Fibroblast of mammary gland (primary cell): ENCODE results near the gene MOB1B.

Experiments
- DNase-seq: peaks from one replicate; pipeline ENCODE4 v3.0.0-alpha.2; 2010; ENCODE audit warnings: low read depth
- H3K4me3 ChIP-seq: 2 replicates; pipeline ENCODE4 v1.5.1; 2011; ENCODE audit warnings: low read depth, mild to moderate bottlenecking, low read length, moderate library complexity; ENCODE audit not compliant: control insufficient read depth
- TF ChIP-seq, protein P1 (sequence below): conservative IDR thresholded peaks from 2 replicates; pipeline ENCODE4 v1.5.1; 2011; ENCODE audit warnings: low read depth, low read length, inconsistent platforms; ENCODE audit not compliant: control insufficient read depth, insufficient read depth

MOB1B gene

DNA sequence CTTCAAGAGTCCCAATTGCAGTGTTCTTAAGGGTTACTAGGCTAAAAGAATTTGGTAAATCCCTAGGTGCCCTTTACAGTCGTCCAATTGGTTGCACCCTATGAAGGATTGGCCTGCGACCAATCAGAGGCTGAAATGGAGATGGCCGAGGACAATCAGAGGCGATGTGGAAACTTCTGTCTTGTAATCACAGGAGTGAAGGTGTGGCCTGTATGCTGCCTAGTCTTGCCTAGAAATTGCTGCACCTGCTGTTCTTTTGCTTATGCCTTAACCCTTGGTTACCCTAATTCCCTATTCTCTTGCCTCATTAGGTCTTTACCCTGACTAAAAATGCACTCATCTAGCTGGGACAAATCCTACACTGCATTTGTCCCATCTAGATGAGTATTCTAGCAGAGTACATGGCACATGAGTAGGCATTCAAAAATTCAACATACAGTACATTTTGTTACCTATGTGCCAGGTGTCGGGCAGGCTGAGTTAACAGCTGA lies 90.3 kb downstream of the MOB1B start:
- TF ChIP-seq, protein P1, sequence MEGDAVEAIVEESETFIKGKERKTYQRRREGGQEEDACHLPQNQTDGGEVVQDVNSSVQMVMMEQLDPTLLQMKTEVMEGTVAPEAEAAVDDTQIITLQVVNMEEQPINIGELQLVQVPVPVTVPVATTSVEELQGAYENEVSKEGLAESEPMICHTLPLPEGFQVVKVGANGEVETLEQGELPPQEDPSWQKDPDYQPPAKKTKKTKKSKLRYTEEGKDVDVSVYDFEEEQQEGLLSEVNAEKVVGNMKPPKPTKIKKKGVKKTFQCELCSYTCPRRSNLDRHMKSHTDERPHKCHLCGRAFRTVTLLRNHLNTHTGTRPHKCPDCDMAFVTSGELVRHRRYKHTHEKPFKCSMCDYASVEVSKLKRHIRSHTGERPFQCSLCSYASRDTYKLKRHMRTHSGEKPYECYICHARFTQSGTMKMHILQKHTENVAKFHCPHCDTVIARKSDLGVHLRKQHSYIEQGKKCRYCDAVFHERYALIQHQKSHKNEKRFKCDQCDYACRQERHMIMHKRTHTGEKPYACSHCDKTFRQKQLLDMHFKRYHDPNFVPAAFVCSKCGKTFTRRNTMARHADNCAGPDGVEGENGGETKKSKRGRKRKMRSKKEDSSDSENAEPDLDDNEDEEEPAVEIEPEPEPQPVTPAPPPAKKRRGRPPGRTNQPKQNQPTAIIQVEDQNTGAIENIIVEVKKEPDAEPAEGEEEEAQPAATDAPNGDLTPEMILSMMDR: no peak
- DNase-seq: peak; percentile 22
- H3K4me3 ChIP-seq: peak overlapping the region; percentile 93

DNA sequence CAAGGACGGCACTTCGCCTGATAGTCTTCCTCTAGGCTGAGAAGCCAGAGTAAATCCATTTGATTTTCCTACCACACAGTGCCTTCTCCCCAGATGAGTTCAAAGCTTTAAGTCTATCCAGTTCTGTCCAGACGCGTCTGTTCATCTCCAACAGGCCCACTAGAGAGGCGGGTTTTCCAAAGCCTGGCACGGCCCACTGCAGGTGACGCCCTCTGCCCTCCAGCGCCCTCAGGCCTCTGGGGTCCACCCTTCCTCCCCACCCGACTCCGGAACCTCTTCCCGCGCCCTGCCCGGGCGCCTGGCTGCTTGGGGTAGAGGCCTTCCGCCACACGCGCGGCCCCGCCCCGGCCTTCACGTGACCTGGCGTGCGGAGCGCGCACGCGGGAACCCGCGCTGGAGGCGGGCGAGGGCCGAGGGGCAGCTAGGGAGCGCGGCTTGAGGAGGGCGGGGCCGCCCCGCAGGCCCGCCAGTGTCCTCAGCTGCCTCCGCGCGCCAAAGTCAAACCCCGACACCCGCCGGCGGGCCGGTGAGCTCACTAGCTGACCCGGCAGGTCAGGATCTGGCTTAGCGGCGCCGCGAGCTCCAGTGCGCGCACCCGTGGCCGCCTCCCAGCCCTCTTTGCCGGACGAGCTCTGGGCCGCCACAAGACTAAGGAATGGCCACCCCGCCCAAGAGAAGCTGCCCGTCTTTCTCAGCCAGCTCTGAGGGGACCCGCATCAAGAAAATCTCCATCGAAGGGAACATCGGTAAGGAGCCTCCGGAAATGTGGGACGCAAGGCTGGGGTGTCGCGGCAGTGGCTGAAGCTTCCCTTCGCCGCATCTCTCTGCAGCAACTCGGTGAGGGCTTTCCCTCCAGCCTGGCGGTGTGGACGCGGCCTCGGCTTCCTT lies 91.3 kb downstream of the MOB1B start, which contains the start of gene DCK:
Gene DCK (plus strand): TSS at position 469 of the 888 bp plus-strand sequence. CDS start 187 bp downstream, at position 656.
- TF ChIP-seq, protein P1: no peak
- DNase-seq: peak; percentile 87
- H3K4me3 ChIP-seq: peak within 1 kb of the TSS; percentile 93

DNA sequence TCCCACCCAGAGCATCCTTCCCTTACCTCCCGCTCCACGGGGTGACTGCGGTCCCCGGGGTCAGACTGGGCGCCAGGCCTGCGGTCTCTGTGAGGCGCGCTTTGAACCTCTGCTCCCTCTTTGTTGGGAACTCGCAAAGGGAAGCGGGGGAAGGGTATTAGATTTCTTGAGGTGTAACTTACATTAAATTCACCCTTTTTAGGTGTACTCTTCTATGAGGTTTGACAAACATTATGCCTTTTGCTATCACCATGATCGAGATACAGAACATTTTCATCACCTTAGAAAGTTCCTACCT lies 91.8 kb downstream of the MOB1B start:
- TF ChIP-seq, protein P1: no peak
- peak; percentile 17 for DNase-seq
- H3K4me3 ChIP-seq: peak overlapping the region; percentile 93

DNA sequence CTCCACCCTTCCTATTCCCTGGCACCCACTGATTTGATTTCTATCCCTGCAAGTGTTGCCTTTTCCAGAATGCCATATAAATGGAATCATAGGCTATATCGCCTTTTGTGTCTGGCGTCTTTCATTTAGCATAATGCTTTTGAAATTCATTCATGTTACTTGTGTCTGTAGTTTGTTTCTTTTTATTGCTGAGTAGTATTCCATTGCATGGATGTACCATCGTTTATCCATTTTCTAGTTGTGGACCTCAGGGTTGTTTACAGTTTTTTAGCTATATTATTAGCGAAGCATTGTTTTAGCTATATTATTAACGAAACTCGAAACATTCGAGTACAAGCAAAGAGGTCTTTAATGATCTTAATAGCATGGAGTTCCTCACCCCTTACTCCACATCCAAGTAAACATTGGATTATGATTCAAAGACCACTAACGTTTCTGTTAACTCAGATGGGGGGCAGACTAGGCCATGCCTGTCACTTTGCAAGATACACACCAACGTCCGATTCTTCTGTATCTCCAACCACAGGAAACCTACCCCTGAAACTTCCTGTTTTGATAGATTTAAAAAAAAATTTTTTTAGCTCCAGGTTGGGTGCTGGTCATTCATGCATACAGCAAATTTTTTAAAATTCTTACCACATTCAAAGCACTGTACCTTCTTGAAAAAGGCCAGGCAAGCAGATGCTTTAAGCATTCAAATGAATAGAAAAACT lies 92.4 kb downstream of the MOB1B start:
- peak overlapping the region; percentile 93 for H3K4me3 ChIP-seq
- TF ChIP-seq, protein P1: no peak
- DNase-seq: no peak

DNA sequence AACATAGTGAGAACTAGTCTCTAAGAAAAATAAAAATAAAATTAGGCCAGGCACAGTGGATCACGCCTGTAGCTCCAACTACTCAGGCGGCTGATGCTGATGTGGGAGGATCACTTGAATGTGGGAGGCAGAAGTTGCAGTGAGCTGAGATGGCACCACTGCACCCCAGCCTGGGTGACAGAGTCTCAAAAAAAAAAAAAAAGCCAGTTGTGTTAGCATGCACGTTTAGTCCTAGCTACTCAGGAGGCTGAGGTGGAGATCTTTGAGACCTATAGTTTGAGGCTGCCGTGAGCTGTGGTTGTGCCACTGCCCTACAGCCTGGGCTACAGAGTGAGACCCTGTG lies 93.8 kb downstream of the MOB1B start:
- DNase-seq: no peak

DNA sequence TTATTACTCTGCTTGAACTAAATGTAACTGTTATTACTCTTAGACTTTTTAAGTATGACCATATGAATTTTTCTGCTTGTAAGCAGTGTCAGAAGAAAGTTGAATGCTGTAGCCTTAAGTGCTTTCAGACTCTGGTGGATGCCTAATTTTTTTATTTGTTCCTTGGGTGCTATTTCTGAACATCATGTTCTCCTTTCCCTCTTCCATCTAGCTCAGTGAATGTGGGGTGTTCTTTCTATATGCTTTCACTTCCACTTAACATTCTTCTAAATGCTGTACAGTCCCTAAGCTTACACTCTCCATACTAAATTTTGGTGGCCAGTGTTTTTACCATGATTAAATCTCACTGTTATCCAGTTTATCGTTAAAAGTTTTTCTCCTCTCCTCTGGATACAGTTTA lies 94.9 kb downstream of the MOB1B start:
- DNase-seq: no peak
- TF ChIP-seq, protein P1: no peak
- no peak overlapping the region for H3K4me3 ChIP-seq

More for the DNA sequence above, 93.8 kb downstream of the MOB1B start:
- TF ChIP-seq, protein P1: no peak
- H3K4me3 ChIP-seq: no peak overlapping the region
